ENCODE measurements around the gene RPS6KC1. TPM values are rescaled to one million over a fixed set of nuclear protein-coding genes. Genes with fewer than 3 reads are reported as not detected.

RPS6KC1 gene
- total RNA-seq, 2 donors from 2014 or later: 9.2 to 10.1 TPM

- DNase-seq (ENCODE audit: low spot score): no peak
- Histone ChIP-seq H3K4me3 (no peak overlapping the region), H3K27me3 (no peaks in the 10 kb centered on the region), H3K4me1 (peaks cover 0 to 5% of the 10 kb centered on the region in 2 donors), H3K27ac (no peak overlapping the region), H3K9me3 (no peaks in the 10 kb centered on the region), H3K36me3 (no peaks in the 10 kb centered on the region)
- no peak for TF ChIP-seq CTCF (IDR thresholded peaks at IDR 0.05)
These were observed 73.5 kb downstream of the RPS6KC1 start for GRCh38 chr1:213124590-213124989.

GRCh38 chr1:213125643-213126042, 74.6 kb downstream of the RPS6KC1 start:
- H3K36me3 ChIP-seq: no peaks in the 10 kb centered on the region
- H3K27ac ChIP-seq: no peak overlapping the region
- H3K4me3 ChIP-seq: no peak overlapping the region
- no peak for DNase-seq (ENCODE audit: low spot score)
- no peaks in the 10 kb centered on the region for H3K27me3 ChIP-seq
- peaks cover 0 to 5% of the 10 kb centered on the region in 2 donors for H3K4me1 ChIP-seq
- H3K9me3 ChIP-seq: no peaks in the 10 kb centered on the region
- no peak for TF ChIP-seq CTCF (IDR thresholded peaks at IDR 0.05)

- Histone ChIP-seq H3K9me3 (no peaks in the 10 kb centered on the region), H3K4me3 (no peak overlapping the region), H3K4me1 (peaks cover 0 to 5% of the 10 kb centered on the region in 2 donors), H3K36me3 (no peaks in the 10 kb centered on the region), H3K27me3 (no peaks in the 10 kb centered on the region), H3K27ac (no peak overlapping the region)
- TF ChIP-seq CTCF (IDR thresholded peaks at IDR 0.05): no peak
- DNase-seq (ENCODE audit: low spot score): no peak
These were observed 76.0 kb downstream of the RPS6KC1 start for GRCh38 chr1:213127074-213127473.

- no peaks in the 10 kb centered on the region for H3K9me3 ChIP-seq
- peaks cover 0 to 5% of the 10 kb centered on the region in 2 donors for H3K4me1 ChIP-seq
- TF ChIP-seq CTCF (IDR thresholded peaks at IDR 0.05): no peak
- no peaks in the 10 kb centered on the region for H3K27me3 ChIP-seq
- H3K27ac ChIP-seq: no peak overlapping the region
- no peak overlapping the region for H3K4me3 ChIP-seq
- H3K36me3 ChIP-seq: no peaks in the 10 kb centered on the region
- no peak for DNase-seq (ENCODE audit: low spot score)
These were observed 81.0 kb downstream of the RPS6KC1 start for GRCh38 chr1:213131851-213132655.

- no peak for DNase-seq (ENCODE audit: low spot score)
- Histone ChIP-seq H3K27me3 (no peaks in the 10 kb centered on the region), H3K4me1 (peaks cover 0 to 5% of the 10 kb centered on the region in 2 donors), H3K27ac (no peak overlapping the region), H3K36me3 (no peaks in the 10 kb centered on the region), H3K4me3 (no peak overlapping the region), H3K9me3 (no peaks in the 10 kb centered on the region)
- no peak for TF ChIP-seq CTCF (IDR thresholded peaks at IDR 0.05)
These were observed 84.5 kb downstream of the RPS6KC1 start for GRCh38 chr1:213135572-213135971.
